HG03097 (cell line): ENCODE data around the gene CCDC70.
"Not testable (repeated sequence)": the region's sequence is repeated elsewhere in the genome, so short reads cannot be mapped to it uniquely, and the experiment has no call there.

Source experiments
- ATAC-seq: cut with Tn5 transposase; IDR thresholded peaks from one replicate; pipeline ENCODE4 v1.9.1; 2021; ENCODE audit not compliant: unreplicated experiment, low FRiP score

Gene CCDC70

GRCh38 chr13:51900471-51900870 is 38.7 kb downstream of the CCDC70 start:
- no peak for ATAC-seq

- no peak for ATAC-seq
Observed at GRCh38 chr13:51902776-51903175, 41.0 kb downstream of the CCDC70 start.

DNA sequence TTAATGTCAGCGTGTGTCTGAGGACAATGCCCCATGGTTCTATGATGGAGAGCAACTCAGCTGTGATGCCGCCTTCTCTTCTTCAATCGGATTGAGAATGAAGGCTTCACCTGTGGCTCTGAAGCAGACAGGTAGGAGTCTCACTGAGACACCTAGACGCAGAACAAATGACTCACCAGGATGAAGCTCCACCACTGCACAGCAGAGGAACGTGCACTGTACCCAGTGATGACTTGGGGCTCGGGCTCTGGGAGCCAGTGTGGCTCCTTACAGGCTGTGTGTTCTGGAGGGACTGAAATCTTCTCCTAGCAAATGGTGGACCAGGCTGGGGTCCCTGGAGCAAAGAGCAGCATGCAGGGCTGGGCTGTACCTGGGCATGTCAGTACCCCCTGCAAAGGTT is 44.0 kb downstream of the CCDC70 start:
- no peak for ATAC-seq

GRCh38 chr13:51906581-51906980 is 44.8 kb downstream of the CCDC70 start:
- ATAC-seq: no peak

- no peak for ATAC-seq
Observed at GRCh38 chr13:51907040-51907732, 45.4 kb downstream of the CCDC70 start.

DNA sequence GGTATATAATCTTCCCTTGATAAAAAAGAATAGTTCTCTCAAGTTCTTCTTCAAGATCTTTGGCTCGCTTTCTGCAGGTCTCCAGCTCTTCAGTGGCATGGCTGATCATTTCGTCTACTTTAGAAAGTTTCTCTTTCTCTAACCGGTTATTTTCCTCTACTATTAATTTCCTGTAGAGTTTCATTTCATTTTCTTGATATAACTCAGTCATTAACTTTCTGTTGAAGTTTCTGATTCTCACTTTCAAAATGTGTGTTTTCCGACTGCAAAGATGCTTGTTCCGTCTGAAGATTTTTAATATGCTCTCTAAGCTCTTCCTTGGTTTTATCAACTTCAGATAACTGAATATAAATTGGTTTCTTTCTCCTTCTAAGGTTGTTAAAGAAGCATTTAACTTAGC is 47.5 kb downstream of the CCDC70 start:
- not testable (repeated sequence) for ATAC-seq

GRCh38 chr13:51910508-51910907 is 48.7 kb downstream of the CCDC70 start:
- no peak for ATAC-seq

GRCh38 chr13:51912091-51912490 is 50.3 kb downstream of the CCDC70 start:
- ATAC-seq: no peak

DNA sequence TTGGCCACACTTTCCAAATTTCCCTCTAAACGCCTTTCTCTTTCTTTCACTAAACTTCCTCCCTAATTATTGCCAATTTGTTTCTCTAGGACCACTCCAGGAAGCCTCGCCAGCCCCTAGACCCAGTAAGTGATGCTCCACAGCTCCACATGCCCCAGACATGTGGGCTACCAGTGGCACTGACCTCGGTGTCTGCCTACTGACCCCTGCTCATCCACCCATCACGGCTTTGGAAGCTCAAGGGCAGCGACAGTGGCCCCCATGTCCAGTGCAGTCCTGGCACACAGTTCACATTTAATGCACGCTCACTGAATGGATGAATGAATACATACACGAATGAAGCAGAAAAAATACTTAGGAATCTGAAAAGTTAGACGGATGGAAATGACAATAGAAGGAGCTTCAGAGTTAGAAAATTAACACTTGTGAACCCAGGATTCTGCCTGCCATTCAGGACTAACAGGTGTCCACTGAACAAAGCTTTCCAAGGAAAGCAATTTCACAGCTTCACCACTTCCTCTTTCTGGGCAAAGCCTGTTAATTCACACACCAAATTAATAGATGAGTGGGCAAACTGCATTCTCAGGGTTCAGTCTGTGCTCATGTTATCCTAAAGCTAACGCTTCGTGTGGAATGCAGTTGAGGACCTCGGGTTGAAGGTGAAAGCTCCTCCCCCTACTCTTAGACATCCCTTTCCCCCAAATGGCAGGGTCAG is 50.9 kb downstream of the CCDC70 start:
- ATAC-seq: no peak

GRCh38 chr13:51913421-51914136 is 51.8 kb downstream of the CCDC70 start:
- ATAC-seq: no peak

GRCh38 chr13:51914137-51914493 is 52.3 kb downstream of the CCDC70 start:
- ATAC-seq: no peak
